PC-3 (cell line): Measurements from ENCODE around the gene IQSEC1. TPM values are rescaled to one million over a fixed set of nuclear protein-coding genes. Genes with fewer than 3 reads are reported as not detected.

ENCODE experiments used
- ATAC-seq: fragments of 200-7000 bp; cut with Tn5 transposase; 2 replicates; pipeline ENCODE4 v1.9.1; 2020; ENCODE audit warnings: mild to moderate bottlenecking, moderate library complexity
- BruUV-seq: library from RNA; stranded (reverse); fragments of 400-500 nt; replicated peaks from 2 replicates; lab custom pipeline; 2021; lab: Mats Ljungman, UMichigan
- CTCF ChIA-PET: fragments of 300-600 bp; sonication (Branson Sonifier 250); formaldehyde crosslinking; loops from one replicate; lab custom pipeline; 2022; ENCODE audit warnings: antibody characterized with exemption; lab: Charles Lee
- POLR2A ChIA-PET: fragments of 300-600 bp; sonication (Branson Sonifier 250); formaldehyde crosslinking; loops from one replicate; lab custom pipeline; 2022; ENCODE audit warnings: antibody characterized with exemption; ENCODE audit not compliant: unreplicated experiment; lab: Charles Lee
- DNase-seq: peaks from one replicate; pipeline ENCODE4 v3.0.0-alpha.2; 2015
- H2AFZ ChIP-seq: fragments of 300-600 bp; sonication (generic); 2 replicates; pipeline ENCODE4 v1.6.0; 2016; ENCODE audit warnings: antibody characterized with exemption, low read length
- H3F3A ChIP-seq: fragments of 300-600 bp; sonication (generic); one replicate; pipeline ENCODE4 v1.6.0; 2017; ENCODE audit warnings: antibody characterized with exemption, low read length, control low read depth, mild to moderate bottlenecking; ENCODE audit not compliant: unreplicated experiment
- H3K27ac ChIP-seq: fragments of 300-600 bp; sonication (generic); 2 replicates; pipeline ENCODE4 v1.5.1; 2016; ENCODE audit warnings: mild to moderate bottlenecking, low read length
- H3K27me3 ChIP-seq: fragments of 300-600 bp; sonication (generic); 2 replicates; pipeline ENCODE4 v1.6.1; 2016; ENCODE audit warnings: low read length, mixed read lengths
- H3K36me3 ChIP-seq: fragments of 300-600 bp; sonication (generic); 2 replicates; pipeline ENCODE4 v1.6.1; 2016; ENCODE audit warnings: low read depth, mixed run types, low read length, mixed read lengths
- H3K4me1 ChIP-seq: fragments of 300-600 bp; sonication (generic); 2 replicates; pipeline ENCODE4 v1.5.1; 2016; ENCODE audit warnings: low read length; ENCODE audit not compliant: insufficient read depth
- H3K4me2 ChIP-seq: fragments of 300-600 bp; sonication (generic); 2 replicates; pipeline ENCODE4 v1.6.0; 2016; ENCODE audit warnings: low read length
- H3K4me3 ChIP-seq: fragments of 300-600 bp; sonication (generic); 2 replicates; pipeline ENCODE4 v1.5.1; 2016; ENCODE audit warnings: mild to moderate bottlenecking, low read length, mixed read lengths
- H3K79me2 ChIP-seq: fragments of 300-600 bp; sonication (generic); 2 replicates; pipeline ENCODE4 v1.6.1; 2017; ENCODE audit warnings: low read length, mixed read lengths
- H3K9ac ChIP-seq: fragments of 300-600 bp; sonication (generic); 2 replicates; pipeline ENCODE4 v1.6.0; 2016; ENCODE audit warnings: mild to moderate bottlenecking, low read length
- H3K9me2 ChIP-seq: fragments of 300-600 bp; sonication (generic); replicated peaks from 2 replicates; pipeline ENCODE4 v1.6.1; 2016; ENCODE audit warnings: mixed run types, low read length, mixed read lengths
- H3K9me3 ChIP-seq: fragments of 300-600 bp; sonication (generic); 2 replicates; pipeline ENCODE4 v1.6.1; 2016; ENCODE audit warnings: low read length, mixed read lengths
- H4K20me1 ChIP-seq: fragments of 300-600 bp; sonication (generic); 2 replicates; pipeline ENCODE4 v1.6.1; 2016; ENCODE audit warnings: low read length, mixed read lengths
- EZH2 ChIP-seq: fragments of 300-600 bp; sonication (generic); IDR thresholded peaks from one replicate; pipeline ENCODE4 v1.6.1; 2017; ENCODE audit warnings: antibody characterized with exemption, mild to moderate bottlenecking, low read length; ENCODE audit not compliant: unreplicated experiment
- EZH2phosphoT487 ChIP-seq: fragments of 300-600 bp; sonication (generic); IDR thresholded peaks from 2 replicates; pipeline ENCODE4 v1.6.1; 2018; ENCODE audit warnings: mild to moderate bottlenecking, antibody characterized with exemption, low read length, borderline replicate concordance
- intact Hi-C: fragments of 100-400 bp; cut with micrococcal nuclease; formaldehyde crosslinking; loops from 2 replicates; pipeline ENCODE4 v1.9.0; 2023
- total RNA-seq: library from RNA; depleted of rRNA; stranded (reverse); fragments of >200 nt; gene quantifications from 2 replicates; pipeline ENCODE4 v1.2.3, GENCODE V29; 2014
- TF ChIP-seq, protein P1 (sequence below): fragments of 300-600 bp; sonication (generic); conservative IDR thresholded peaks from 2 replicates; pipeline ENCODE4 v1.5.1; 2017; ENCODE audit warnings: antibody characterized with exemption, low read depth, mild to moderate bottlenecking, low read length

IQSEC1 gene
- total RNA-seq, 1 experiment from 2014 or later, result 37.9 TPM

DNA sequence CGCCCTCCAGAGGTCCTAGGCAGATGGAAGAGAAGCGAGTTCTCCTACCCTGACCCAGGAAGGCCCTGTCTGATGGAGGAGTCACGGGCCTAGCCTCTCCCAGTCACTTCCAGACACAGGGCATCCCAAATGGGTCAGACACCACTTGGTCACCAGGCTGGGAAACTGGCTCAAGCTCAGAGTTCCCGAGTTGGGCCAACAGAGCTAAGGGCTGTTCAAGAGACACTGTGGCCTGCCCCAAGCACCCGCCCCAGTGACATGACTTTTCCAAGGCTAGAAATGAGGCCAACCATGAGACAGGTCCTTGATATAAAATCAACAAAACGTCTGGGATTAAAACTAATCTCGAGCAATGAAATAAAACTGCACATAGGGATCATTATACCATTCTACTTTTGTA is 113.8 kb downstream of the IQSEC1 start:
- Histone ChIP-seq H3K4me1 (no peaks in the 10 kb centered on the region), H3K9ac (no peak overlapping the region), H4K20me1 (peaks cover 20% of the 10 kb centered on the region; the same call in 1 of the 2 replicates), H3F3A (no peaks in the 10 kb centered on the region), H3K36me3 (no peaks in the 10 kb centered on the region), H3K4me2 (no peak overlapping the region), H3K4me3 (no peak overlapping the region), H3K27me3 (no peaks in the 10 kb centered on the region), H3K9me2 (no peaks in the 10 kb centered on the region), H2AFZ (no peak overlapping the region), H3K27ac (no peak overlapping the region), H3K79me2 (peaks cover 87% of the 10 kb centered on the region), H3K9me3 (no peaks in the 10 kb centered on the region)
- intact Hi-C loops, result no loop called here
- POLR2A ChIA-PET, result no interaction called here
- DNase-seq, result no peak
- no peak for ATAC-seq
- TF ChIP-seq, protein P1, sequence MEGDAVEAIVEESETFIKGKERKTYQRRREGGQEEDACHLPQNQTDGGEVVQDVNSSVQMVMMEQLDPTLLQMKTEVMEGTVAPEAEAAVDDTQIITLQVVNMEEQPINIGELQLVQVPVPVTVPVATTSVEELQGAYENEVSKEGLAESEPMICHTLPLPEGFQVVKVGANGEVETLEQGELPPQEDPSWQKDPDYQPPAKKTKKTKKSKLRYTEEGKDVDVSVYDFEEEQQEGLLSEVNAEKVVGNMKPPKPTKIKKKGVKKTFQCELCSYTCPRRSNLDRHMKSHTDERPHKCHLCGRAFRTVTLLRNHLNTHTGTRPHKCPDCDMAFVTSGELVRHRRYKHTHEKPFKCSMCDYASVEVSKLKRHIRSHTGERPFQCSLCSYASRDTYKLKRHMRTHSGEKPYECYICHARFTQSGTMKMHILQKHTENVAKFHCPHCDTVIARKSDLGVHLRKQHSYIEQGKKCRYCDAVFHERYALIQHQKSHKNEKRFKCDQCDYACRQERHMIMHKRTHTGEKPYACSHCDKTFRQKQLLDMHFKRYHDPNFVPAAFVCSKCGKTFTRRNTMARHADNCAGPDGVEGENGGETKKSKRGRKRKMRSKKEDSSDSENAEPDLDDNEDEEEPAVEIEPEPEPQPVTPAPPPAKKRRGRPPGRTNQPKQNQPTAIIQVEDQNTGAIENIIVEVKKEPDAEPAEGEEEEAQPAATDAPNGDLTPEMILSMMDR, result no peak
- no peak for TF ChIP-seq EZH2phosphoT487
- TF ChIP-seq EZH2, result no peak
- no TSS peak for BruUV-seq
- CTCF ChIA-PET, result no interaction called here

DNA sequence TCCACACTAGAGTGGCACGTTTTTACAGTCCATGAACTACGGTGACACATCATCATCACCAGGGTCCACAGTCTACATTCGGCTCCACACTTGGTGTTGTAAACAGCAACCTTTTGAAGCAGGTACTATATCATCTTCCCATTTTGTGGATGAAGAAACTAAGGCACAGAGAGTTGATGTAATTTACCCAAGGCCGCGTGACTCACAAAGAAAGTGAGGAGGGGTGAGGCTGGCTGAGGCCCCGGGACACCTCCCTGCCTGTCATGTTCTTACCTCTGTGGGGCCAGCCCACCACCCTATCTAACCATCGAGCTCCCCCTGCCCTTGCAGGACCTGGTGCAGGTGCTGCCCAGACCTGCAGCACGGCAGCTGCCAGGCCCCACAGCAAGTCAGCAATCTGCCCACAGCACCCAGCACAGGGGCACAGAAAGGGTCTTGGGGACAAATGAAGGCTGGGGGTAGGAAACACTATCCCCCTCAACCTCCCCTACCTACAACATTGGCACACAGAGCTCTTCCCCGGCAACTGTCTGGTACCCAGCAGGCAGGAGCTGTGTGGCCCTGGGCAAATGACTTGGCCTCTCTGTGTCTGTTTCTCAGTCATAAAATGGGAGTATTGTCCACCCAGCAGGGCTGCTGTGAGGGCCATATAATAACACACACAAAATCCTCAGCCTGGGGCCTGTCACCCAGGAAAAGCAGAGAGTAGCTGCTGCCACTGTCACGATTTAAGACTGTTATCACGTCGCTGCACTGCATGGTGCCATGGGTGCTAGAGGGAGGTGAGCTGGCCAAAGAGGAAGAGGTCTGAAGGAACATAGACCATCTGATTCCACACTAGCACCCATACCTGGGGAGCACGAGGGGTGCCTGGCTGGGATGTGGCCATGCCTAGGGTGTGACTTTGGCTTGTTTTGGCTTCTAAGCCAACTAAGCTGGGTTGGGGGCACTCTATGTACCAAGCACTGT is 115.1 kb downstream of the IQSEC1 start:
- Histone ChIP-seq H3K4me2 (no peak overlapping the region), H3K9ac (no peak overlapping the region), H3K9me3 (no peaks in the 10 kb centered on the region), H3K9me2 (no peaks in the 10 kb centered on the region), H3K27ac (no peak overlapping the region), H3F3A (no peaks in the 10 kb centered on the region), H3K79me2 (peaks cover 74% of the 10 kb centered on the region), H3K27me3 (no peaks in the 10 kb centered on the region), H3K36me3 (no peaks in the 10 kb centered on the region), H3K4me3 (no peak overlapping the region), H4K20me1 (0 out of 2 replicates have a peak, but pooled peaks cover 8% of the 10 kb centered on the region), H2AFZ (no peak overlapping the region), H3K4me1 (no peaks in the 10 kb centered on the region)
- CTCF ChIA-PET, result no interaction called here
- POLR2A ChIA-PET, result no interaction called here
- DNase-seq, result no peak
- no peak for ATAC-seq
- BruUV-seq, result no TSS peak
- TF ChIP-seq EZH2phosphoT487 (no peak), EZH2 (no peak)
- TF ChIP-seq, protein P1, result no peak
- intact Hi-C loops, result no loop called here

DNA sequence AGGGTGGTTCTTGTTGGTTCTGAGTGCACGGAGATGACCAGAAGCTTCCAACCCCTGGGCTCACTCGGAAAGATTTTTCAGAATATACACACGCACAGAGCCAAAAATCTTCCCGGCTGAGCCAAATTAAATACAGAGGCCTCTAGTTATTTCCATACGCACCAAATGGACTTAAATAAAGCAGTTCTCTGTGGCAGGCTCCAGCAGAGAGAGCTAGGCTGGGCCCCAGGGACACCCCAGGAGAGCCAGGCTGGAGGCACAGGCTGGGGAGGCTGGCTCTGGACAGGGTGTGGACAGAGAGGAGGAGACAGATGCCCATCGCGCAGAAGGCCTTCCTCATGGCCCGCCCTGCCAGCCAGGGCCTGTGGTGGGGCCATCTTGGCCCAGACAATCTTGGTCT is 115.9 kb downstream of the IQSEC1 start:
- Histone ChIP-seq H2AFZ (no peak overlapping the region), H3K4me3 (no peak overlapping the region), H3K4me2 (no peak overlapping the region), H3K4me1 (no peaks in the 10 kb centered on the region), H3K36me3 (no peaks in the 10 kb centered on the region), H3K9me3 (no peaks in the 10 kb centered on the region), H4K20me1 (0 out of 2 replicates have a peak, but pooled peaks cover 8% of the 10 kb centered on the region), H3K27ac (no peak overlapping the region), H3K27me3 (no peaks in the 10 kb centered on the region), H3K79me2 (peaks cover 67% of the 10 kb centered on the region), H3K9ac (no peak overlapping the region), H3K9me2 (no peaks in the 10 kb centered on the region), H3F3A (no peaks in the 10 kb centered on the region)
- no TSS peak for BruUV-seq
- POLR2A ChIA-PET, result no interaction called here
- intact Hi-C loops, result no loop called here
- ATAC-seq, result no peak
- DNase-seq, result no peak
- TF ChIP-seq, protein P1, result no peak
- TF ChIP-seq EZH2 (no peak), EZH2phosphoT487 (no peak)
- CTCF ChIA-PET, result no interaction called here
